ENCODE results near the gene HTR1E. TPM values are rescaled to one million over a fixed set of nuclear protein-coding genes. Genes with fewer than 3 reads are reported as not detected.

HTR1E gene
- total RNA-seq, 1 experiment from 2014 or later: not detected

- ChIA-PET POLR2A (no interaction called here), CTCF (no interaction called here)
- H3K4me1 ChIP-seq: no peaks in the 10 kb centered on the region
- H3K27me3 Mint-ChIP-seq (ENCODE audit: insufficient read depth, unreplicated experiment): peaks cover 6% of the 10 kb centered on the region
- no peak for DNase-seq
- H3K36me3 ChIP-seq (ENCODE audit: control insufficient read depth, insufficient read depth, low read length): no peaks in the 10 kb centered on the region
- H3K9me3 ChIP-seq: no peaks in the 10 kb centered on the region
- no peaks in the 10 kb centered on the region for H3K36me3 Mint-ChIP-seq (ENCODE audit: insufficient read depth, unreplicated experiment)
- H3K27me3 ChIP-seq (replicated peaks; ENCODE audit: control insufficient read depth, insufficient read depth, low read length): no peaks in the 10 kb centered on the region
- no peaks in the 10 kb centered on the region for H3K9me3 Mint-ChIP-seq (ENCODE audit: unreplicated experiment)
- H3K4me3 Mint-ChIP-seq (ENCODE audit: unreplicated experiment): no peak overlapping the region
- H3K4me3 ChIP-seq (ENCODE audit: low read depth, low read length): no peak overlapping the region
- intact Hi-C loops (cut with micrococcal nuclease; ENCODE audit: unreplicated experiment): no loop called here
- no peak overlapping the region for H3K27ac Mint-ChIP-seq (ENCODE audit: unreplicated experiment)
- TF ChIP-seq, protein P1, sequence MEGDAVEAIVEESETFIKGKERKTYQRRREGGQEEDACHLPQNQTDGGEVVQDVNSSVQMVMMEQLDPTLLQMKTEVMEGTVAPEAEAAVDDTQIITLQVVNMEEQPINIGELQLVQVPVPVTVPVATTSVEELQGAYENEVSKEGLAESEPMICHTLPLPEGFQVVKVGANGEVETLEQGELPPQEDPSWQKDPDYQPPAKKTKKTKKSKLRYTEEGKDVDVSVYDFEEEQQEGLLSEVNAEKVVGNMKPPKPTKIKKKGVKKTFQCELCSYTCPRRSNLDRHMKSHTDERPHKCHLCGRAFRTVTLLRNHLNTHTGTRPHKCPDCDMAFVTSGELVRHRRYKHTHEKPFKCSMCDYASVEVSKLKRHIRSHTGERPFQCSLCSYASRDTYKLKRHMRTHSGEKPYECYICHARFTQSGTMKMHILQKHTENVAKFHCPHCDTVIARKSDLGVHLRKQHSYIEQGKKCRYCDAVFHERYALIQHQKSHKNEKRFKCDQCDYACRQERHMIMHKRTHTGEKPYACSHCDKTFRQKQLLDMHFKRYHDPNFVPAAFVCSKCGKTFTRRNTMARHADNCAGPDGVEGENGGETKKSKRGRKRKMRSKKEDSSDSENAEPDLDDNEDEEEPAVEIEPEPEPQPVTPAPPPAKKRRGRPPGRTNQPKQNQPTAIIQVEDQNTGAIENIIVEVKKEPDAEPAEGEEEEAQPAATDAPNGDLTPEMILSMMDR (IDR thresholded peaks at IDR 0.05; ENCODE audit: insufficient read depth in 1 of 2, low read depth in 1 of 2, low read length in 1 of 2, severe bottlenecking in 1 of 2, unreplicated experiment in 1 of 2): no peak
- no peaks in the 10 kb centered on the region for H3K4me1 Mint-ChIP-seq (ENCODE audit: low read depth, unreplicated experiment)
- no TSS peak for BruUV-seq (replicated peaks)
These were observed 24.3 kb downstream of the HTR1E start for GRCh38 chr6:86961455-86962200.

GRCh38 chr6:86963352-86963751 is 26.0 kb downstream of the HTR1E start:
- POLR2A ChIA-PET: no interaction called here
- intact Hi-C loops (cut with micrococcal nuclease; ENCODE audit: unreplicated experiment): no loop called here
- no TSS peak for BruUV-seq (replicated peaks)
- TF ChIP-seq, protein P1 (IDR thresholded peaks at IDR 0.05; ENCODE audit: insufficient read depth in 1 of 2, low read depth in 1 of 2, low read length in 1 of 2, severe bottlenecking in 1 of 2, unreplicated experiment in 1 of 2): no peak
- H3K9me3 ChIP-seq: no peaks in the 10 kb centered on the region
- H3K27me3 ChIP-seq (replicated peaks; ENCODE audit: control insufficient read depth, insufficient read depth, low read length): no peaks in the 10 kb centered on the region
- H3K27me3 Mint-ChIP-seq (ENCODE audit: insufficient read depth, unreplicated experiment): peaks cover 6% of the 10 kb centered on the region
- H3K9me3 Mint-ChIP-seq (ENCODE audit: unreplicated experiment): no peaks in the 10 kb centered on the region
- H3K4me1 Mint-ChIP-seq (ENCODE audit: low read depth, unreplicated experiment): no peaks in the 10 kb centered on the region
- CTCF ChIA-PET: no interaction called here
- H3K36me3 ChIP-seq (ENCODE audit: control insufficient read depth, insufficient read depth, low read length): no peaks in the 10 kb centered on the region
- H3K27ac Mint-ChIP-seq (ENCODE audit: unreplicated experiment): no peak overlapping the region
- no peak overlapping the region for H3K4me3 Mint-ChIP-seq (ENCODE audit: unreplicated experiment)
- no peaks in the 10 kb centered on the region for H3K36me3 Mint-ChIP-seq (ENCODE audit: insufficient read depth, unreplicated experiment)
- H3K4me1 ChIP-seq: no peaks in the 10 kb centered on the region
- no peak overlapping the region for H3K4me3 ChIP-seq (ENCODE audit: low read depth, low read length)
- DNase-seq: no peak

- BruUV-seq (replicated peaks): no TSS peak
- POLR2A ChIA-PET: no interaction called here
- no peak for DNase-seq
These were observed 26.8 kb downstream of the HTR1E start for GRCh38 chr6:86964029-86964579.

More at GRCh38 chr6:86964029-86964579, 26.8 kb downstream of the HTR1E start:
- Mint-ChIP-seq H3K4me1 (ENCODE audit: low read depth, unreplicated experiment) (no peaks in the 10 kb centered on the region), H3K4me3 (ENCODE audit: unreplicated experiment) (no peak overlapping the region), H3K9me3 (ENCODE audit: unreplicated experiment) (no peaks in the 10 kb centered on the region), H3K27ac (ENCODE audit: unreplicated experiment) (no peak overlapping the region), H3K27me3 (ENCODE audit: insufficient read depth, unreplicated experiment) (peaks cover 6% of the 10 kb centered on the region), H3K36me3 (ENCODE audit: insufficient read depth, unreplicated experiment) (no peaks in the 10 kb centered on the region)
- CTCF ChIA-PET: no interaction called here
- intact Hi-C loops (cut with micrococcal nuclease; ENCODE audit: unreplicated experiment): no loop called here
- H3K4me1 ChIP-seq: no peaks in the 10 kb centered on the region
- H3K4me3 ChIP-seq (ENCODE audit: low read depth, low read length): no peak overlapping the region
- no peaks in the 10 kb centered on the region for H3K36me3 ChIP-seq (ENCODE audit: control insufficient read depth, insufficient read depth, low read length)
- TF ChIP-seq, protein P1 (IDR thresholded peaks at IDR 0.05; ENCODE audit: insufficient read depth in 1 of 2, low read depth in 1 of 2, low read length in 1 of 2, severe bottlenecking in 1 of 2, unreplicated experiment in 1 of 2): no peak
- no peaks in the 10 kb centered on the region for H3K9me3 ChIP-seq
- no peaks in the 10 kb centered on the region for H3K27me3 ChIP-seq (replicated peaks; ENCODE audit: control insufficient read depth, insufficient read depth, low read length)
